ENCODE results near the gene CTNND2.

- TF ChIP-seq CTCF (conservative IDR thresholded peaks at IDR 0.05; ENCODE audit: low read depth, low read length) (no peak), EZH2 (IDR thresholded peaks at IDR 0.05; ENCODE audit: borderline replicate concordance, low read depth, low read length, poor library complexity, severe bottlenecking) (no peak)
Measured at GRCh38 chr5:11191673-11192072, 712.6 kb downstream of the CTNND2 start.

Data from A673 (cell line).